ENCODE measurements around the gene TSKS. TPM values are rescaled to one million over a fixed set of nuclear protein-coding genes. Genes with fewer than 3 reads are reported as not detected.

Gene TSKS
- total RNA-seq (ENCODE audit: insufficient read depth, low replicate concordance) = not detected

GRCh38 chr19:49763230-49763629 lies at the start of gene TSKS:
TSKS (minus strand) TSS chr19:49763306; CDS start chr19:49763247, 59 bp downstream.
- no peak for DNase-seq (ENCODE audit: low spot score)

- DNase-seq (ENCODE audit: low spot score) = peak; percentile 26
Measured at GRCh38 chr19:49812452-49812996, 49.4 kb upstream of the TSKS start.

- no peak for DNase-seq (ENCODE audit: low spot score)
Measured at GRCh38 chr19:49811328-49811727, 48.2 kb upstream of the TSKS start.

- no peak for DNase-seq (ENCODE audit: low spot score)
Measured at GRCh38 chr19:49809941-49810389, 46.9 kb upstream of the TSKS start.

- peak; percentile 34 for DNase-seq (ENCODE audit: low spot score)
Measured at GRCh38 chr19:49809160-49809940, 46.2 kb upstream of the TSKS start.

- DNase-seq (ENCODE audit: low spot score) = peak; percentile 89
Measured at GRCh38 chr19:49808711-49809159, 45.6 kb upstream of the TSKS start.

- DNase-seq (ENCODE audit: low spot score) = no peak
Measured at GRCh38 chr19:49807904-49808675, 45.0 kb upstream of the TSKS start.

- no peak for DNase-seq (ENCODE audit: low spot score)
Measured at GRCh38 chr19:49807058-49807903, 44.2 kb upstream of the TSKS start.

- no peak for DNase-seq (ENCODE audit: low spot score)
Measured at GRCh38 chr19:49806620-49806959, 43.5 kb upstream of the TSKS start.

- no peak for DNase-seq (ENCODE audit: low spot score)
Measured at GRCh38 chr19:49805822-49806619, 42.9 kb upstream of the TSKS start.

- no peak for DNase-seq (ENCODE audit: low spot score)
Measured at GRCh38 chr19:49803529-49803856, 40.4 kb upstream of the TSKS start.

GRCh38 chr19:49802836-49803528 lies 39.9 kb upstream of the TSKS start:
- no peak for DNase-seq (ENCODE audit: low spot score)

- peak; percentile 96 for DNase-seq (ENCODE audit: low spot score)
Measured at GRCh38 chr19:49801966-49802661, 39.0 kb upstream of the TSKS start.

- DNase-seq (ENCODE audit: low spot score) = no peak
Measured at GRCh38 chr19:49801401-49801888, 38.3 kb upstream of the TSKS start.

GRCh38 chr19:49800771-49801170 lies 37.7 kb upstream of the TSKS start:
- no peak for DNase-seq (ENCODE audit: low spot score)

- no peak for DNase-seq (ENCODE audit: low spot score)
Measured at GRCh38 chr19:49799798-49800376, 36.8 kb upstream of the TSKS start.

- no peak for DNase-seq (ENCODE audit: low spot score)
Measured at GRCh38 chr19:49799271-49799797, 36.2 kb upstream of the TSKS start.

GRCh38 chr19:49798574-49798973 lies 35.5 kb upstream of the TSKS start:
- DNase-seq (ENCODE audit: low spot score) = no peak

- DNase-seq (ENCODE audit: low spot score) = no peak
Measured at GRCh38 chr19:49795615-49796014, 32.5 kb upstream of the TSKS start.
